Activated CD4-positive, alpha-beta T cell treated with anti-CD3 and anti-CD28 coated beads, Interleukin-2, amount 10 ng/mL, durations not matched to agents 7 days and 5 days (primary cell): ENCODE measurements around the gene TRAM2. TPM values are rescaled to one million over a fixed set of nuclear protein-coding genes. Genes with fewer than 3 reads are reported as not detected.

Experiments
- CTCF ChIA-PET: fragments of 350-600 bp; sonication (Branson Sonifier 250); formaldehyde crosslinking; loops from one replicate; lab custom pipeline; 2021; ENCODE audit warnings: antibody characterized with exemption; lab: Charles Lee
- POLR2A ChIA-PET: fragments of 350-600 bp; sonication (Branson Sonifier 250); formaldehyde crosslinking; loops from one replicate; lab custom pipeline; 2021; ENCODE audit warnings: antibody characterized with exemption; lab: Charles Lee
- DNase-seq: peaks from one replicate; pipeline ENCODE4 v3.0.0-alpha.2; 2020
- H3K27ac Mint-ChIP-seq: one replicate; pipeline ENCODE4 v1.8.0; 2021; ENCODE audit warnings: mild to moderate bottlenecking, moderate library complexity, mixed read lengths
- H3K27me3 Mint-ChIP-seq: one replicate; pipeline ENCODE4 v1.8.0; 2021; ENCODE audit warnings: mixed read lengths
- H3K36me3 Mint-ChIP-seq: one replicate; pipeline ENCODE4 v1.8.0; 2021; ENCODE audit warnings: low read depth, mixed read lengths
- H3K4me1 Mint-ChIP-seq: one replicate; pipeline ENCODE4 v1.8.0; 2021; ENCODE audit warnings: mixed read lengths
- H3K4me3 Mint-ChIP-seq: one replicate; pipeline ENCODE4 v1.8.0; 2021; ENCODE audit warnings: mild to moderate bottlenecking, moderate library complexity, mixed read lengths
- H3K9me3 Mint-ChIP-seq: one replicate; pipeline ENCODE4 v1.8.0; 2021; ENCODE audit warnings: mixed read lengths
- total RNA-seq, 2 experiments: library from RNA; stranded (reverse); gene quantifications; one replicate each; pipeline ENCODE4 v1.2.3, GENCODE V29; 2021

Gene TRAM2
- total RNA-seq, 2 experiments from 2014 or later, result 9.0 to 9.4 TPM

- Mint-ChIP-seq H3K9me3 (peaks cover 3% of the 10 kb centered on the region), H3K36me3 (no peaks in the 10 kb centered on the region), H3K4me3 (no peak overlapping the region), H3K27ac (no peak overlapping the region), H3K27me3 (peaks cover 15% of the 10 kb centered on the region), H3K4me1 (peaks cover 6% of the 10 kb centered on the region)
- DNase-seq, result no peak
- ChIA-PET POLR2A (interaction anchor here (0.6 kb wide), 1 partner anchor 23 kb away, joined by 3 read pairs; no protein-coding TSS in a partner anchor), CTCF (no interaction called here)
These were observed 28.8 kb upstream of the TRAM2 start for GRCh38 chr6:52605610-52606185.

- H3K4me3 Mint-ChIP-seq, result no peak overlapping the region
- POLR2A ChIA-PET, result no interaction called here
- no peak overlapping the region for H3K27ac Mint-ChIP-seq
These were observed 26.3 kb upstream of the TRAM2 start for GRCh38 chr6:52603000-52603795.

GRCh38 chr6:52598824-52599190 is 21.9 kb upstream of the TRAM2 start:
- no peak for DNase-seq
- Mint-ChIP-seq H3K27me3 (peaks cover 10% of the 10 kb centered on the region), H3K27ac (no peak overlapping the region), H3K36me3 (no peaks in the 10 kb centered on the region), H3K4me1 (peaks cover 30% of the 10 kb centered on the region), H3K4me3 (no peak overlapping the region), H3K9me3 (no peaks in the 10 kb centered on the region)
- POLR2A ChIA-PET, result interaction anchor here (0.5 kb wide), 1 partner anchor 236 kb away, joined by 3 read pairs; the partner anchor contains the start of gene PAQR8
- CTCF ChIA-PET, result interaction anchor here (0.6 to 1.6 kb wide), 2 partner anchors 180 to 497 kb away, joined by 3 read pairs; no protein-coding TSS in a partner anchor

More at GRCh38 chr6:52603000-52603795, 26.3 kb upstream of the TRAM2 start:
- Mint-ChIP-seq H3K36me3 (no peaks in the 10 kb centered on the region), H3K4me1 (peaks cover 6% of the 10 kb centered on the region), H3K27me3 (peaks cover 15% of the 10 kb centered on the region), H3K9me3 (no peaks in the 10 kb centered on the region)
- CTCF ChIA-PET, result interaction anchor here (1.0 kb wide), 1 partner anchor 48 kb away, joined by 4 read pairs; no protein-coding TSS in a partner anchor
- DNase-seq, result no peak

- POLR2A ChIA-PET, result no interaction called here
These were observed 21.4 kb upstream of the TRAM2 start for GRCh38 chr6:52598123-52598823.

GRCh38 chr6:52597738-52598122 is 20.9 kb upstream of the TRAM2 start:
- Mint-ChIP-seq H3K4me1 (peaks cover 24% of the 10 kb centered on the region), H3K27me3 (peaks cover 10% of the 10 kb centered on the region), H3K4me3 (no peak overlapping the region), H3K36me3 (no peaks in the 10 kb centered on the region), H3K27ac (no peak overlapping the region), H3K9me3 (no peaks in the 10 kb centered on the region)
- no peak for DNase-seq
- ChIA-PET POLR2A (no interaction called here), CTCF (interaction anchor here (1.0 to 1.6 kb wide), 4 partner anchors 17 to 179 kb away, joined by 3 read pairs; partner anchors contain the start of gene TRAM2)

More at GRCh38 chr6:52598123-52598823, 21.4 kb upstream of the TRAM2 start:
- no peak overlapping the region for H3K27ac Mint-ChIP-seq
- peaks cover 27% of the 10 kb centered on the region for H3K4me1 Mint-ChIP-seq
- H3K27me3 Mint-ChIP-seq, result peaks cover 10% of the 10 kb centered on the region
- H3K36me3 Mint-ChIP-seq, result no peaks in the 10 kb centered on the region
- no peaks in the 10 kb centered on the region for H3K9me3 Mint-ChIP-seq
- no peak overlapping the region for H3K4me3 Mint-ChIP-seq
- CTCF ChIA-PET, result interaction anchor here (0.6 to 1.6 kb wide), 3 partner anchors 21 to 498 kb away, joined by 3 read pairs; partner anchors contain the start of gene TRAM2
- DNase-seq, result peak; percentile 35

- ChIA-PET POLR2A (no interaction called here), CTCF (interaction anchor here (0.5 to 1.4 kb wide), 4 partner anchors 11 to 56 kb away, joined by 3 to 4 read pairs (median 3); no protein-coding TSS in a partner anchor)
- Mint-ChIP-seq H3K4me3 (no peak overlapping the region), H3K27me3 (peaks cover 8% of the 10 kb centered on the region), H3K27ac (no peak overlapping the region), H3K36me3 (no peaks in the 10 kb centered on the region), H3K4me1 (peaks cover 24% of the 10 kb centered on the region), H3K9me3 (no peaks in the 10 kb centered on the region)
- no peak for DNase-seq
These were observed 19.6 kb upstream of the TRAM2 start for GRCh38 chr6:52596371-52597028.

GRCh38 chr6:52595796-52596130 is 18.9 kb upstream of the TRAM2 start:
- no peaks in the 10 kb centered on the region for H3K36me3 Mint-ChIP-seq
- H3K4me1 Mint-ChIP-seq, result peaks cover 24% of the 10 kb centered on the region
- no peaks in the 10 kb centered on the region for H3K9me3 Mint-ChIP-seq
- POLR2A ChIA-PET, result no interaction called here
- H3K27ac Mint-ChIP-seq, result no peak overlapping the region
- CTCF ChIA-PET, result interaction anchor here (0.9 to 1.3 kb wide), 2 partner anchors 10 to 19 kb away, joined by 3 to 5 read pairs; partner anchors contain the start of gene TRAM2
- H3K27me3 Mint-ChIP-seq, result peaks cover 2% of the 10 kb centered on the region
- no peak overlapping the region for H3K4me3 Mint-ChIP-seq
- DNase-seq, result no peak

- peaks cover 2% of the 10 kb centered on the region for H3K27me3 Mint-ChIP-seq
These were observed 18.3 kb upstream of the TRAM2 start for GRCh38 chr6:52595000-52595795.

GRCh38 chr6:52594221-52594620 is 17.4 kb upstream of the TRAM2 start:
- ChIA-PET POLR2A (interaction anchor here (0.7 kb wide), 1 partner anchor 10 kb away, joined by 3 read pairs; no protein-coding TSS in a partner anchor), CTCF (interaction anchor here (1.0 to 1.2 kb wide), 2 partner anchors 11 to 178 kb away, joined by 3 to 4 read pairs; no protein-coding TSS in a partner anchor)
- no peaks in the 10 kb centered on the region for H3K36me3 Mint-ChIP-seq
- no peaks in the 10 kb centered on the region for H3K9me3 Mint-ChIP-seq
- no peak overlapping the region for H3K4me3 Mint-ChIP-seq
- H3K27me3 Mint-ChIP-seq, result peaks cover 2% of the 10 kb centered on the region
- H3K27ac Mint-ChIP-seq, result no peak overlapping the region
- H3K4me1 Mint-ChIP-seq, result peaks cover 24% of the 10 kb centered on the region
- DNase-seq, result no peak

More at GRCh38 chr6:52595000-52595795, 18.3 kb upstream of the TRAM2 start:
- DNase-seq, result no peak
- Mint-ChIP-seq H3K36me3 (no peaks in the 10 kb centered on the region), H3K4me1 (peaks cover 24% of the 10 kb centered on the region), H3K9me3 (no peaks in the 10 kb centered on the region), H3K4me3 (no peak overlapping the region), H3K27ac (no peak overlapping the region)
- ChIA-PET CTCF (interaction anchor here (0.6 to 1.3 kb wide), 4 partner anchors 12 to 179 kb away, joined by 3 to 5 read pairs (median 4); partner anchors contain the start of gene TRAM2), POLR2A (interaction anchor here (0.7 kb wide), 1 partner anchor 11 kb away, joined by 3 read pairs; no protein-coding TSS in a partner anchor)

GRCh38 chr6:52591832-52592231 is 15.0 kb upstream of the TRAM2 start:
- ChIA-PET CTCF (interaction anchor here (0.6 kb wide), 1 partner anchor 249 kb away, joined by 4 read pairs; no protein-coding TSS in a partner anchor), POLR2A (no interaction called here)
- Mint-ChIP-seq H3K4me3 (no peak overlapping the region), H3K9me3 (no peaks in the 10 kb centered on the region), H3K4me1 (peaks cover 20% of the 10 kb centered on the region), H3K36me3 (no peaks in the 10 kb centered on the region), H3K27me3 (peaks cover 3% of the 10 kb centered on the region), H3K27ac (no peak overlapping the region)
- DNase-seq, result no peak

- ChIA-PET CTCF (no interaction called here), POLR2A (no interaction called here)
- no peak overlapping the region for H3K27ac Mint-ChIP-seq
- H3K9me3 Mint-ChIP-seq, result no peaks in the 10 kb centered on the region
- no peaks in the 10 kb centered on the region for H3K36me3 Mint-ChIP-seq
- H3K4me1 Mint-ChIP-seq, result peaks cover 10% of the 10 kb centered on the region
- H3K4me3 Mint-ChIP-seq, result no peak overlapping the region
- H3K27me3 Mint-ChIP-seq, result peaks cover 3% of the 10 kb centered on the region
- DNase-seq, result no peak
These were observed 13.5 kb upstream of the TRAM2 start for GRCh38 chr6:52590152-52590891.
